Activated CD4-positive, alpha-beta T cell treated with anti-CD3 and anti-CD28 coated beads, Interleukin-2, amount 10 ng/mL, durations not matched to agents 7 days and 5 days (primary cell): ENCODE measurements around the gene BICD1. TPM values are rescaled to one million over a fixed set of nuclear protein-coding genes. Genes with fewer than 3 reads are reported as not detected.

Experiments
- CTCF ChIA-PET: fragments of 350-600 bp; sonication (Branson Sonifier 250); formaldehyde crosslinking; loops from one replicate; lab custom pipeline; 2021; ENCODE audit warnings: antibody characterized with exemption; lab: Charles Lee
- POLR2A ChIA-PET: fragments of 350-600 bp; sonication (Branson Sonifier 250); formaldehyde crosslinking; loops from one replicate; lab custom pipeline; 2021; ENCODE audit warnings: antibody characterized with exemption; lab: Charles Lee
- DNase-seq: peaks from one replicate; pipeline ENCODE4 v3.0.0-alpha.2; 2020
- H3K27ac Mint-ChIP-seq: one replicate; pipeline ENCODE4 v1.8.0; 2021; ENCODE audit warnings: mild to moderate bottlenecking, moderate library complexity, mixed read lengths
- H3K27me3 Mint-ChIP-seq: one replicate; pipeline ENCODE4 v1.8.0; 2021; ENCODE audit warnings: mixed read lengths
- H3K36me3 Mint-ChIP-seq: one replicate; pipeline ENCODE4 v1.8.0; 2021; ENCODE audit warnings: low read depth, mixed read lengths
- H3K4me1 Mint-ChIP-seq: one replicate; pipeline ENCODE4 v1.8.0; 2021; ENCODE audit warnings: mixed read lengths
- H3K4me3 Mint-ChIP-seq: one replicate; pipeline ENCODE4 v1.8.0; 2021; ENCODE audit warnings: mild to moderate bottlenecking, moderate library complexity, mixed read lengths
- H3K9me3 Mint-ChIP-seq: one replicate; pipeline ENCODE4 v1.8.0; 2021; ENCODE audit warnings: mixed read lengths
- total RNA-seq, 2 experiments: library from RNA; stranded (reverse); gene quantifications; one replicate each; pipeline ENCODE4 v1.2.3, GENCODE V29; 2021

Gene BICD1
- total RNA-seq, 2 experiments from 2014 or later: 20.2 to 22.4 TPM

- no peak overlapping the region for H3K4me3 Mint-ChIP-seq
- POLR2A ChIA-PET: no interaction called here
- no peak for DNase-seq
- CTCF ChIA-PET: interaction anchor here (1.1 kb wide), 1 partner anchor 9 kb away, joined by 3 read pairs; no protein-coding TSS in a partner anchor
- no peak overlapping the region for H3K27ac Mint-ChIP-seq
- H3K36me3 Mint-ChIP-seq: no peaks in the 10 kb centered on the region
- H3K27me3 Mint-ChIP-seq: no peaks in the 10 kb centered on the region
- H3K4me1 Mint-ChIP-seq: no peaks in the 10 kb centered on the region
- no peaks in the 10 kb centered on the region for H3K9me3 Mint-ChIP-seq
Measured at GRCh38 chr12:32155961-32156529, 49.4 kb downstream of the BICD1 start.

GRCh38 chr12:32158525-32158924 lies 51.9 kb downstream of the BICD1 start:
- Mint-ChIP-seq H3K9me3 (no peaks in the 10 kb centered on the region), H3K27me3 (no peaks in the 10 kb centered on the region), H3K4me1 (no peaks in the 10 kb centered on the region), H3K27ac (no peak overlapping the region), H3K4me3 (no peak overlapping the region), H3K36me3 (no peaks in the 10 kb centered on the region)
- no peak for DNase-seq
- ChIA-PET POLR2A (no interaction called here), CTCF (interaction anchor here (0.6 kb wide), 2 partner anchors 25 to 40 kb away, joined by 3 to 4 read pairs; no protein-coding TSS in a partner anchor)

GRCh38 chr12:32159381-32159780 lies 52.7 kb downstream of the BICD1 start:
- Mint-ChIP-seq H3K9me3 (no peaks in the 10 kb centered on the region), H3K27ac (no peak overlapping the region), H3K4me3 (no peak overlapping the region), H3K4me1 (no peaks in the 10 kb centered on the region), H3K27me3 (no peaks in the 10 kb centered on the region), H3K36me3 (no peaks in the 10 kb centered on the region)
- DNase-seq: no peak
- ChIA-PET POLR2A (no interaction called here), CTCF (interaction anchor here (0.6 kb wide), 1 partner anchor 17 kb away, joined by 3 read pairs; no protein-coding TSS in a partner anchor)

- no peaks in the 10 kb centered on the region for H3K4me1 Mint-ChIP-seq
- H3K36me3 Mint-ChIP-seq: no peaks in the 10 kb centered on the region
- H3K27ac Mint-ChIP-seq: no peak overlapping the region
- peaks cover 2% of the 10 kb centered on the region for H3K9me3 Mint-ChIP-seq
- H3K27me3 Mint-ChIP-seq: no peaks in the 10 kb centered on the region
- ChIA-PET CTCF (interaction anchor here (0.6 kb wide), 1 partner anchor 18 kb away, joined by 3 read pairs; no protein-coding TSS in a partner anchor), POLR2A (no interaction called here)
- H3K4me3 Mint-ChIP-seq: no peak overlapping the region
- no peak for DNase-seq
Measured at GRCh38 chr12:32159925-32160324, 53.3 kb downstream of the BICD1 start.

GRCh38 chr12:32161058-32161457 lies 54.4 kb downstream of the BICD1 start:
- DNase-seq: no peak
- POLR2A ChIA-PET: no interaction called here
- no peaks in the 10 kb centered on the region for H3K36me3 Mint-ChIP-seq

GRCh38 chr12:32163596-32163995 lies 56.9 kb downstream of the BICD1 start:
- H3K36me3 Mint-ChIP-seq: no peaks in the 10 kb centered on the region
- peaks cover 6% of the 10 kb centered on the region for H3K9me3 Mint-ChIP-seq
- H3K27ac Mint-ChIP-seq: no peak overlapping the region
- ChIA-PET CTCF (no interaction called here), POLR2A (no interaction called here)
- no peaks in the 10 kb centered on the region for H3K4me1 Mint-ChIP-seq
- H3K4me3 Mint-ChIP-seq: no peak overlapping the region
- no peaks in the 10 kb centered on the region for H3K27me3 Mint-ChIP-seq
- no peak for DNase-seq

More at GRCh38 chr12:32161058-32161457, 54.4 kb downstream of the BICD1 start:
- no peak overlapping the region for H3K4me3 Mint-ChIP-seq
- H3K27me3 Mint-ChIP-seq: no peaks in the 10 kb centered on the region
- peaks cover 6% of the 10 kb centered on the region for H3K9me3 Mint-ChIP-seq
- H3K4me1 Mint-ChIP-seq: no peaks in the 10 kb centered on the region
- CTCF ChIA-PET: no interaction called here
- H3K27ac Mint-ChIP-seq: no peak overlapping the region

- ChIA-PET POLR2A (interaction anchor here (0.6 kb wide), 1 partner anchor 125 kb away, joined by 11 read pairs; no protein-coding TSS in a partner anchor), CTCF (interaction anchor here (1.3 kb wide), 1 partner anchor 8 kb away, joined by 3 read pairs; no protein-coding TSS in a partner anchor)
- H3K4me3 Mint-ChIP-seq: no peak overlapping the region
Measured at GRCh38 chr12:32166510-32166909, 59.9 kb downstream of the BICD1 start.

GRCh38 chr12:32170437-32170998 lies 63.9 kb downstream of the BICD1 start:
- CTCF ChIA-PET: interaction anchor here (1.3 kb wide), 1 partner anchor 46 kb away, joined by 3 read pairs; no protein-coding TSS in a partner anchor
- H3K27me3 Mint-ChIP-seq: no peaks in the 10 kb centered on the region
- H3K9me3 Mint-ChIP-seq: peaks cover 3% of the 10 kb centered on the region
- no peak overlapping the region for H3K27ac Mint-ChIP-seq
- no peak for DNase-seq
- no peaks in the 10 kb centered on the region for H3K36me3 Mint-ChIP-seq
- no peaks in the 10 kb centered on the region for H3K4me1 Mint-ChIP-seq
- POLR2A ChIA-PET: no interaction called here
- H3K4me3 Mint-ChIP-seq: no peak overlapping the region

More at GRCh38 chr12:32166510-32166909, 59.9 kb downstream of the BICD1 start:
- no peak overlapping the region for H3K27ac Mint-ChIP-seq
- no peak for DNase-seq
- no peaks in the 10 kb centered on the region for H3K36me3 Mint-ChIP-seq
- H3K9me3 Mint-ChIP-seq: peaks cover 6% of the 10 kb centered on the region
- no peaks in the 10 kb centered on the region for H3K4me1 Mint-ChIP-seq
- no peaks in the 10 kb centered on the region for H3K27me3 Mint-ChIP-seq

GRCh38 chr12:32171211-32171610 lies 64.6 kb downstream of the BICD1 start:
- H3K27ac Mint-ChIP-seq: no peak overlapping the region
- no peak overlapping the region for H3K4me3 Mint-ChIP-seq
- no peaks in the 10 kb centered on the region for H3K9me3 Mint-ChIP-seq
- CTCF ChIA-PET: no interaction called here
- POLR2A ChIA-PET: no interaction called here
- no peak for DNase-seq
- H3K36me3 Mint-ChIP-seq: no peaks in the 10 kb centered on the region
- H3K27me3 Mint-ChIP-seq: no peaks in the 10 kb centered on the region
- H3K4me1 Mint-ChIP-seq: no peaks in the 10 kb centered on the region

- CTCF ChIA-PET: no interaction called here
- no peaks in the 10 kb centered on the region for H3K27me3 Mint-ChIP-seq
- no peaks in the 10 kb centered on the region for H3K4me1 Mint-ChIP-seq
- no peaks in the 10 kb centered on the region for H3K36me3 Mint-ChIP-seq
- no peak overlapping the region for H3K27ac Mint-ChIP-seq
- H3K9me3 Mint-ChIP-seq: no peaks in the 10 kb centered on the region
- H3K4me3 Mint-ChIP-seq: no peak overlapping the region
- no peak for DNase-seq
- POLR2A ChIA-PET: no interaction called here
Measured at GRCh38 chr12:32176606-32177005, 70.0 kb downstream of the BICD1 start.

- Mint-ChIP-seq H3K4me3 (no peak overlapping the region), H3K27ac (no peak overlapping the region), H3K27me3 (no peaks in the 10 kb centered on the region), H3K36me3 (no peaks in the 10 kb centered on the region), H3K9me3 (no peaks in the 10 kb centered on the region), H3K4me1 (no peaks in the 10 kb centered on the region)
- CTCF ChIA-PET: no interaction called here
- POLR2A ChIA-PET: no interaction called here
- no peak for DNase-seq
Measured at GRCh38 chr12:32178341-32179010, 71.8 kb downstream of the BICD1 start.

GRCh38 chr12:32179011-32179395 lies 72.4 kb downstream of the BICD1 start:
- ChIA-PET CTCF (no interaction called here), POLR2A (no interaction called here)
- Mint-ChIP-seq H3K27ac (no peak overlapping the region), H3K36me3 (peaks cover 2% of the 10 kb centered on the region), H3K27me3 (no peaks in the 10 kb centered on the region), H3K4me1 (no peaks in the 10 kb centered on the region), H3K9me3 (no peaks in the 10 kb centered on the region), H3K4me3 (no peak overlapping the region)
- DNase-seq: no peak

GRCh38 chr12:32181498-32182175 lies 75.0 kb downstream of the BICD1 start:
- ChIA-PET POLR2A (no interaction called here), CTCF (no interaction called here)
- Mint-ChIP-seq H3K27me3 (no peaks in the 10 kb centered on the region), H3K36me3 (peaks cover 3% of the 10 kb centered on the region), H3K27ac (no peak overlapping the region), H3K4me1 (no peaks in the 10 kb centered on the region), H3K9me3 (no peaks in the 10 kb centered on the region), H3K4me3 (no peak overlapping the region)
- no peak for DNase-seq
